HepG2 (cell line): Measurements from ENCODE around the gene MCC. TPM values are rescaled to one million over a fixed set of nuclear protein-coding genes. Genes with fewer than 3 reads are reported as not detected.

Experiments
- ATAC-seq: fragments of 200-7000 bp; cut with Tn5 transposase; 3 replicates; pipeline ENCODE4 v1.9.1; 2020; ENCODE audit warnings: mild to moderate bottlenecking, moderate library complexity
- BruUV-seq: library from RNA; stranded (reverse); fragments of 400-500 nt; replicated peaks from 2 replicates; lab custom pipeline; 2021; lab: Mats Ljungman, UMichigan
- CTCF ChIA-PET: fragments of 300-600 bp; formaldehyde crosslinking; extraction: SDS; loops from one replicate; lab custom pipeline; 2021; ENCODE audit warnings: low total read pairs, inconsistent platforms, low intra/inter-chr PET ratio; lab: Yijun Ruan, JAX
- POLR2A ChIA-PET: fragments of 350-600 bp; sonication (Branson Sonifier 250); formaldehyde crosslinking; loops from one replicate; lab custom pipeline; 2020; ENCODE audit warnings: antibody characterized with exemption, inconsistent platforms; lab: Yijun Ruan, JAX
- DNase-seq: peaks from one replicate; pipeline ENCODE4 v3.0.0-alpha.2; 2015; ENCODE audit warnings: low spot score
- FAIRE-seq: peaks from 3 replicates; lab custom pipeline; 2011; peaks lifted over from hg19 to GRCh38; lab: Jason Lieb, UNC
- H2AFZ ChIP-seq: one replicate; pipeline ENCODE4 v1.6.1; 2011; ENCODE audit warnings: low read length, inconsistent platforms
- H3K27ac ChIP-seq: fragments of 300-600 bp; 3 replicates; pipeline ENCODE4 v1.8.0; 2011; ENCODE audit warnings: mixed run types, mild to moderate bottlenecking, mixed read lengths, low read length, inconsistent platforms; ENCODE audit not compliant: insufficient read depth; ENCODE audit errors: extremely low read length
- H3K27me3 ChIP-seq, 2 experiments: fragments of 200-600 bp in 1 of 2; 2 replicates in 1 of 2; 3 replicates in 1 of 2; pipeline versions ENCODE4 v1.6.0 to v1.8.0; 2011; ENCODE audit warnings: low read length in 2 of 2, mild to moderate bottlenecking in 2 of 2, moderate library complexity in 2 of 2, inconsistent platforms in 1 of 2; ENCODE audit not compliant: insufficient read depth in 2 of 2, control insufficient read depth in 1 of 2
- H3K36me3 ChIP-seq, 2 experiments: fragments of 200-600 bp in 1 of 2; replicated peaks in 1 of 2; 2 replicates in 1 of 2; 3 replicates in 1 of 2; pipeline versions ENCODE4 v1.5.1 to v1.8.0; 2011; ENCODE audit warnings: low read length in 2 of 2, inconsistent platforms in 1 of 2; ENCODE audit not compliant: insufficient read depth in 2 of 2, control insufficient read depth in 1 of 2
- H3K4me1 ChIP-seq: 2 replicates; pipeline ENCODE4 v1.5.1; 2012; ENCODE audit warnings: low read length, inconsistent platforms; ENCODE audit not compliant: insufficient read depth
- H3K4me2 ChIP-seq: 2 replicates; pipeline ENCODE4 v1.6.0; 2011; ENCODE audit warnings: low read depth, low read length, inconsistent platforms
- H3K4me3 ChIP-seq, 3 experiments: fragments of 200-600 bp in 1 of 3; sonication (generic), shearing (Covaris generic) in 1 of 3; replicated peaks in 1 of 3; 2 replicates each; pipeline ENCODE4 v1.5.1; 2011 to 2016; ENCODE audit warnings: low read length in 3 of 3, inconsistent platforms in 2 of 3, low read depth in 2 of 3, mild to moderate bottlenecking in 2 of 3, control low read depth in 1 of 3, mixed read lengths in 1 of 3; ENCODE audit not compliant: insufficient read depth in 1 of 3
- H3K79me2 ChIP-seq: one replicate; pipeline ENCODE4 v1.6.1; 2011; ENCODE audit warnings: low read length, inconsistent platforms; ENCODE audit not compliant: insufficient read depth
- H3K9ac ChIP-seq: 2 replicates; pipeline ENCODE4 v1.6.0; 2011; ENCODE audit warnings: mild to moderate bottlenecking, low read depth, low read length, inconsistent platforms; ENCODE audit not compliant: insufficient read depth
- H3K9me3 ChIP-seq: 2 replicates; pipeline ENCODE4 v1.5.1; 2012; ENCODE audit warnings: mild to moderate bottlenecking, low read length
- H4K20me1 ChIP-seq: 2 replicates; pipeline ENCODE4 v1.6.0; 2011; ENCODE audit warnings: inconsistent platforms, mild to moderate bottlenecking, low read length, moderate library complexity; ENCODE audit not compliant: insufficient read depth
- KDM2A ChIP-seq: sonication (generic); formaldehyde crosslinking; IDR thresholded peaks from 2 replicates; pipeline ENCODE4 v1.4.0; 2020; ENCODE audit warnings: low read depth, missing genetic modification reagents, borderline replicate concordance
- NR2F1 ChIP-seq, 2 experiments: fragments of 450-650 bp in 1 of 2; formaldehyde crosslinking in 1 of 2; IDR thresholded peaks; 2 replicates each; pipeline versions ENCODE4 v1.5.0 to v1.6.1; 2016 to 2020; ENCODE audit warnings: mild to moderate bottlenecking in 1 of 2, missing compliant biosample characterization in 1 of 2, missing genetic modification reagents in 1 of 2, moderate library complexity in 1 of 2
- NR2F6 ChIP-seq, 2 experiments: IDR thresholded peaks; 2 replicates each; pipeline ENCODE4 v1.6.1; 2016; ENCODE audit warnings: antibody characterized with exemption in 1 of 2, mild to moderate bottlenecking in 1 of 2
- NR3C1 ChIP-seq: sonication (generic); formaldehyde crosslinking; IDR thresholded peaks from 2 replicates; pipeline ENCODE4 v1.4.0; 2020; ENCODE audit warnings: missing genetic modification reagents
- POGZ ChIP-seq: sonication (generic); formaldehyde crosslinking; IDR thresholded peaks from 2 replicates; pipeline ENCODE4 v1.4.0; 2020; ENCODE audit warnings: mild to moderate bottlenecking, missing genetic modification reagents
- POLR2G ChIP-seq: fragments of 200-400 bp; formaldehyde crosslinking; IDR thresholded peaks from 2 replicates; pipeline ENCODE4 v1.6.1; 2018; ENCODE audit warnings: mild to moderate bottlenecking, low read depth, low read length, moderate library complexity
- XRCC5 ChIP-seq: fragments of 200-400 bp; formaldehyde crosslinking; optimal IDR thresholded peaks from 2 replicates; pipeline ENCODE3; 2017; ENCODE audit warnings: mild to moderate bottlenecking, low read length
- ZKSCAN5 ChIP-seq: sonication (generic); formaldehyde crosslinking; IDR thresholded peaks from 2 replicates; pipeline ENCODE4 v1.5.1; 2020; ENCODE audit warnings: mild to moderate bottlenecking, missing genetic modification reagents
- ZNF180 ChIP-seq: sonication (generic); formaldehyde crosslinking; IDR thresholded peaks from 2 replicates; pipeline ENCODE4 v1.4.0; 2020; ENCODE audit warnings: low read depth, missing genetic modification reagents, borderline replicate concordance
- WGBS: methylation state at CpG from one replicate; pipeline ENCODE4 v1.1.6; 2017; ENCODE audit warnings: low lambda C conversion rate; 5-methylcytosine and 5-hydroxymethylcytosine counted together
- in situ Hi-C: cut with HindIII; loops from 2 replicates; pipeline ENCODE4 v1.10.0; 2017; ENCODE audit warnings: low pct_unique_long_range_greater_than_20kb; ENCODE audit not compliant: extremely low pct_ligation_motif_present
- intact Hi-C: fragments of 100-400 bp; cut with micrococcal nuclease; formaldehyde crosslinking; loops from one replicate; pipeline ENCODE4 v1.10.0; 2022; ENCODE audit not compliant: unreplicated experiment
- polyA plus RNA-seq, 8 experiments: library from polyadenylated mRNA; depleted of rRNA in 3 of 8; stranded (reverse) in 7 of 8; unstranded in 1 of 8; fragments of >200 nt; fragmentation: Illumina TruSeq in 4 of 8; extraction: Trizol in 4 of 8; gene quantifications; 2 replicates each; pipeline versions ENCODE4 v1.2.1 to v1.2.3, GENCODE V29; 2011 to 2016; ENCODE audit warnings: low read depth in 4 of 8, missing spikeins in 1 of 8, mixed read lengths in 1 of 8; ENCODE audit not compliant: insufficient read depth in 1 of 8
- total RNA-seq, 5 experiments: library from RNA; depleted of rRNA; stranded (reverse); fragments of >200 nt; fragmentation: Illumina TruSeq; extraction: Trizol; gene quantifications; 2 replicates each; pipeline ENCODE4 v1.2.3, GENCODE V29; 2016; ENCODE audit warnings: low read depth in 1 of 5
- TF ChIP-seq, protein P1 (sequence below): sonication (generic); formaldehyde crosslinking; IDR thresholded peaks from 2 replicates; pipeline ENCODE4 v1.5.0; 2020; ENCODE audit warnings: mild to moderate bottlenecking, missing genetic modification reagents, borderline replicate concordance
- TF ChIP-seq, protein P2 (sequence below): IDR thresholded peaks from 2 replicates; pipeline ENCODE4 v1.6.1; 2016; ENCODE audit warnings: mild to moderate bottlenecking, missing biosample characterization, missing genetic modification reagents
- TF ChIP-seq, protein P3 (sequence below): sonication (generic); formaldehyde crosslinking; IDR thresholded peaks from 2 replicates; pipeline ENCODE4 v1.8.1; 2023; ENCODE audit warnings: missing genetic modification reagents, inconsistent platforms, borderline replicate concordance

Gene MCC
- total and polyA plus RNA-seq, 2 of the 13 experiments (the other 11 are each of a cell fraction or from before 2014, with no cell fraction given): 0.55 to 2.4 TPM

DNA sequence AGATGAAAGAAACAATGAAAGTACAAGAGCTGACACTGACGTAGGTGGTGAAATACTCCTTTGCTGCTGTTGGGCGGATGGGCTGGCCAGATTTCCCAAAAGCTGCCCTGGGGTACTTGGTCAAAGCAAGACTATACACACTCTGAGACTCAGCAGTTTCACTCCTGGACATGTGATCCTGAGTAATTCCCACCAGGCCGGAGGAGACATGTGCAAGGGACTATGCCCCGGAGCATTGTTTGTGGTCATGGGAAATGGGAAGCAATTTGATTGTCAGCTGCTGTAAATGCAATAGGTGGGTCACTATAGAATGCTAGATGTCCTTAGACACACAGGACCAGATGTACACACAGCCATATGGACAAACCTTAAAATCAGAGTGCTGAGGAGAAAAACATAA, 395.6 kb downstream of the MCC start:
- no peak for ATAC-seq
- FAIRE-seq: no peak
- H3K4me2 ChIP-seq: no peak overlapping the region
- no peak overlapping the region for H3K4me3 ChIP-seq
- H3K9ac ChIP-seq: no peak overlapping the region
- H3K36me3 ChIP-seq: no peaks in the 10 kb centered on the region
- H3K27ac ChIP-seq: no peak overlapping the region
- H3K27me3 ChIP-seq: no peaks in the 10 kb centered on the region
- H4K20me1 ChIP-seq: no peaks in the 10 kb centered on the region
- H3K9me3 ChIP-seq: no peaks in the 10 kb centered on the region
- no peaks in the 10 kb centered on the region for H3K4me1 ChIP-seq
- intact Hi-C loops: no loop called here
- ChIA-PET POLR2A (no interaction called here), CTCF (no interaction called here)
- 62% methylated on average over 4 of the region's 4 CpGs for WGBS
- in situ Hi-C loops: no loop called here
- DNase-seq: no peak
- TF ChIP-seq, protein P1, sequence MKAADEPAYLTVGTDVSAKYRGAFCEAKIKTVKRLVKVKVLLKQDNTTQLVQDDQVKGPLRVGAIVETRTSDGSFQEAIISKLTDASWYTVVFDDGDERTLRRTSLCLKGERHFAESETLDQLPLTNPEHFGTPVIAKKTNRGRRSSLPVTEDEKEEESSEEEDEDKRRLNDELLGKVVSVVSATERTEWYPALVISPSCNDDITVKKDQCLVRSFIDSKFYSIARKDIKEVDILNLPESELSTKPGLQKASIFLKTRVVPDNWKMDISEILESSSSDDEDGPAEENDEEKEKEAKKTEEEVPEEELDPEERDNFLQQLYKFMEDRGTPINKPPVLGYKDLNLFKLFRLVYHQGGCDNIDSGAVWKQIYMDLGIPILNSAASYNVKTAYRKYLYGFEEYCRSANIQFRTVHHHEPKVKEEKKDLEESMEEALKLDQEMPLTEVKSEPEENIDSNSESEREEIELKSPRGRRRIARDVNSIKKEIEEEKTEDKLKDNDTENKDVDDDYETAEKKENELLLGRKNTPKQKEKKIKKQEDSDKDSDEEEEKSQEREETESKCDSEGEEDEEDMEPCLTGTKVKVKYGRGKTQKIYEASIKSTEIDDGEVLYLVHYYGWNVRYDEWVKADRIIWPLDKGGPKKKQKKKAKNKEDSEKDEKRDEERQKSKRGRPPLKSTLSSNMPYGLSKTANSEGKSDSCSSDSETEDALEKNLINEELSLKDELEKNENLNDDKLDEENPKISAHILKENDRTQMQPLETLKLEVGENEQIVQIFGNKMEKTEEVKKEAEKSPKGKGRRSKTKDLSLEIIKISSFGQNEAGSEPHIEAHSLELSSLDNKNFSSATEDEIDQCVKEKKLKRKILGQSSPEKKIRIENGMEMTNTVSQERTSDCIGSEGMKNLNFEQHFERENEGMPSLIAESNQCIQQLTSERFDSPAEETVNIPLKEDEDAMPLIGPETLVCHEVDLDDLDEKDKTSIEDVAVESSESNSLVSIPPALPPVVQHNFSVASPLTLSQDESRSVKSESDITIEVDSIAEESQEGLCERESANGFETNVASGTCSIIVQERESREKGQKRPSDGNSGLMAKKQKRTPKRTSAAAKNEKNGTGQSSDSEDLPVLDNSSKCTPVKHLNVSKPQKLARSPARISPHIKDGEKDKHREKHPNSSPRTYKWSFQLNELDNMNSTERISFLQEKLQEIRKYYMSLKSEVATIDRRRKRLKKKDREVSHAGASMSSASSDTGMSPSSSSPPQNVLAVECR (CRISPR knock-in tag): no peak
- TF ChIP-seq XRCC5 (no peak), POLR2G (no peak), NR2F1 (CRISPR knock-in tag; IDR thresholded peaks at IDR 0.05) (no peak), NR3C1 (CRISPR knock-in tag) (no peak), ZNF180 (CRISPR knock-in tag) (no peak), ZKSCAN5 (CRISPR knock-in tag) (no peak), POGZ (no peak), NR2F6 (IDR thresholded peaks at IDR 0.05) (no peak), NR2F6 (CRISPR knock-in tag; IDR thresholded peaks at IDR 0.05) (no peak), KDM2A (CRISPR knock-in tag) (no peak)
- TF ChIP-seq, protein P2, sequence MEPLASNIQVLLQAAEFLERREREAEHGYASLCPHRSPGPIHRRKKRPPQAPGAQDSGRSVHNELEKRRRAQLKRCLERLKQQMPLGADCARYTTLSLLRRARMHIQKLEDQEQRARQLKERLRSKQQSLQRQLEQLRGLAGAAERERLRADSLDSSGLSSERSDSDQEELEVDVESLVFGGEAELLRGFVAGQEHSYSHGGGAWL (CRISPR knock-in tag): no peak
- TF ChIP-seq, protein P3, sequence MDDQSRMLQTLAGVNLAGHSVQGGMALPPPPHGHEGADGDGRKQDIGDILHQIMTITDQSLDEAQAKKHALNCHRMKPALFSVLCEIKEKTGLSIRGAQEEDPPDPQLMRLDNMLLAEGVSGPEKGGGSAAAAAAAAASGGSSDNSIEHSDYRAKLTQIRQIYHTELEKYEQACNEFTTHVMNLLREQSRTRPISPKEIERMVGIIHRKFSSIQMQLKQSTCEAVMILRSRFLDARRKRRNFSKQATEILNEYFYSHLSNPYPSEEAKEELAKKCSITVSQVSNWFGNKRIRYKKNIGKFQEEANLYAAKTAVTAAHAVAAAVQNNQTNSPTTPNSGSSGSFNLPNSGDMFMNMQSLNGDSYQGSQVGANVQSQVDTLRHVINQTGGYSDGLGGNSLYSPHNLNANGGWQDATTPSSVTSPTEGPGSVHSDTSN: no peak
- no TSS peak for BruUV-seq
- no peak overlapping the region for H2AFZ ChIP-seq
- no peaks in the 10 kb centered on the region for H3K79me2 ChIP-seq
